ENCODE results near the gene TNFAIP3. TPM values are rescaled to one million over a fixed set of nuclear protein-coding genes. Genes with fewer than 3 reads are reported as not detected.

The TNFAIP3 gene
- total and polyA plus RNA-seq, 2 of the 4 experiments (the other 2 are of a cell fraction): 5.0 to 14.2 TPM

- Histone ChIP-seq H3K36me3 (ENCODE audit: control insufficient read depth, insufficient read depth, low read length) (peaks cover 23% of the 10 kb centered on the region), H3K4me3 (ENCODE audit: insufficient read depth, low read depth, low read length) (no peak overlapping the region)
Measured at GRCh38 chr6:137871831-137872454, 4.9 kb downstream of the TNFAIP3 start.

More at GRCh38 chr6:137871831-137872454, 4.9 kb downstream of the TNFAIP3 start:
- no peak overlapping the region for H2AK9ac ChIP-seq (replicated peaks; ENCODE audit: low read depth, low read length, poor library complexity)
- no peak overlapping the region for H3K9ac ChIP-seq (ENCODE audit: low read depth, low read length)
- no peak overlapping the region for H4K8ac ChIP-seq (ENCODE audit: low read depth in 2 of 2, low read length in 2 of 2)
- in situ Hi-C loops (cut with MboI; ENCODE audit: low sequenced_read_pairs) (no loop called here), intact Hi-C loops (cut with micrococcal nuclease) (loop anchor here (5.0 kb wide), 1 partner anchor 145 kb away; no protein-coding TSS in a partner anchor), dilution Hi-C loops (cut with HindIII; ENCODE audit: low sequenced_read_pairs, unreplicated experiment) (no loop called here)
- ATAC-seq (ENCODE audit: low read depth): no peak
- no peak overlapping the region for H4K91ac ChIP-seq (ENCODE audit: insufficient read depth, low read depth, low read length)
- H2AK5ac ChIP-seq (ENCODE audit: low read depth, low read length): no peak overlapping the region
- H3K23ac ChIP-seq (ENCODE audit: low read depth, low read length): no peak overlapping the region
- H3K4me1 ChIP-seq (ENCODE audit: control insufficient read depth, insufficient read depth, low read length): peaks cover 15% of the 10 kb centered on the region
- no peak overlapping the region for H3K56ac ChIP-seq (ENCODE audit: extremely low read depth, insufficient read depth, low read length)
- TF ChIP-seq MAFK (IDR thresholded peaks at IDR 0.05; ENCODE audit: low read depth, low read length) (no peak), USF2 (IDR thresholded peaks at IDR 0.05; ENCODE audit: low read depth, low read length) (no peak), RAD21 (IDR thresholded peaks at IDR 0.05; ENCODE audit: low read length) (no peak), BHLHE40 (IDR thresholded peaks at IDR 0.05; ENCODE audit: low read depth, low read length) (no peak), POLR2A (IDR thresholded peaks at IDR 0.05; ENCODE audit: low read depth, low read length) (no peak), FOS (IDR thresholded peaks at IDR 0.05; ENCODE audit: low read depth, low read length) (no peak), SMC3 (IDR thresholded peaks at IDR 0.05; ENCODE audit: low read depth, low read length) (no peak)
- no peak overlapping the region for H3K18ac ChIP-seq (ENCODE audit: low read depth, low read length)
- CTCF ChIA-PET: interaction anchor here (0.6 to 1.1 kb wide), 2 partner anchors 161 to 812 kb away, joined by 3 to 4 read pairs; no protein-coding TSS in a partner anchor
- H2BK20ac ChIP-seq (ENCODE audit: low read depth, low read length): no peak overlapping the region
- DNase-seq: peak; percentile 47
- no peak overlapping the region for H4K5ac ChIP-seq (ENCODE audit: low read depth, low read length)
- no peaks in the 10 kb centered on the region for H3K9me3 ChIP-seq (ENCODE audit: control insufficient read depth, insufficient read depth, low read length)
- no peak overlapping the region for H3K14ac ChIP-seq (replicated peaks; ENCODE audit: low read depth, low read length)
- 0 out of 2 replicates have a peak, but pooled peaks cover 6% of the 10 kb centered on the region for H4K20me1 ChIP-seq (ENCODE audit: insufficient read depth, low read length)
- H2BK120ac ChIP-seq (ENCODE audit: low read depth, low read length): no peak overlapping the region
- H3K4ac ChIP-seq (ENCODE audit: low read depth, low read length): no peak overlapping the region
- no peak overlapping the region for H2BK15ac ChIP-seq (ENCODE audit: low read depth, low read length)
- POLR2A ChIA-PET (ENCODE audit: unreplicated experiment): no interaction called here
- no peak overlapping the region for H2BK5ac ChIP-seq (ENCODE audit: low read depth, low read length, poor library complexity, severe bottlenecking)
- H2AFZ ChIP-seq (replicated peaks; ENCODE audit: low read length, poor library complexity): no peak overlapping the region
- no TSS peak for BruUV-seq (replicated peaks)
- WGBS, 2 experiments (ENCODE audit: extremely low coverage in 2 of 2, insufficient read length in 1 of 2): no CpG with 5 or more reads among the region's 1 CpG
- H3K79me1 ChIP-seq (ENCODE audit: low read depth in 1 of 2, low read length in 2 of 2): peaks cover 13 to 51% of the 10 kb centered on the region in 2 experiments
- no peak overlapping the region for H3K27ac ChIP-seq (ENCODE audit: insufficient read depth, low read length)
- H3K27me3 ChIP-seq (ENCODE audit: control insufficient read depth, insufficient read depth, low read length): no peaks in the 10 kb centered on the region
- H3K9me1 ChIP-seq (ENCODE audit: insufficient read depth, low read length): peaks cover 4% of the 10 kb centered on the region; the same call in 1 of the 2 replicates
- H3K4me2 ChIP-seq (ENCODE audit: low read depth, low read length): peak overlapping the region; percentile 47; the same call in 1 of the 2 replicates
